IMR-90 (cell line): ENCODE results near the gene NCOA5. TPM values are rescaled to one million over a fixed set of nuclear protein-coding genes. Genes with fewer than 3 reads are reported as not detected.

Experiments used
- CTCF ChIP-seq: conservative IDR thresholded peaks from 2 replicates; pipeline ENCODE4 v1.5.1; 2012; ENCODE audit warnings: mild to moderate bottlenecking, low read depth, low read length, improper control_type of control experiment
- polyA plus RNA-seq, 3 experiments: library from polyadenylated mRNA; depleted of rRNA; stranded (reverse); fragments of >200 nt; gene quantifications; 2 replicates each; pipeline ENCODE4 v1.2.3, GENCODE V29; 2012; ENCODE audit warnings: low replicate concordance in 1 of 3
- total RNA-seq: library from RNA; depleted of rRNA; stranded (reverse); fragments of >200 nt; gene quantifications from 2 replicates; pipeline ENCODE4 v1.2.3, GENCODE V29; 2012

The NCOA5 gene
- total and polyA plus RNA-seq, 2 of the 4 experiments (the other 2 are of a cell fraction): 17.4 to 20.6 TPM

DNA sequence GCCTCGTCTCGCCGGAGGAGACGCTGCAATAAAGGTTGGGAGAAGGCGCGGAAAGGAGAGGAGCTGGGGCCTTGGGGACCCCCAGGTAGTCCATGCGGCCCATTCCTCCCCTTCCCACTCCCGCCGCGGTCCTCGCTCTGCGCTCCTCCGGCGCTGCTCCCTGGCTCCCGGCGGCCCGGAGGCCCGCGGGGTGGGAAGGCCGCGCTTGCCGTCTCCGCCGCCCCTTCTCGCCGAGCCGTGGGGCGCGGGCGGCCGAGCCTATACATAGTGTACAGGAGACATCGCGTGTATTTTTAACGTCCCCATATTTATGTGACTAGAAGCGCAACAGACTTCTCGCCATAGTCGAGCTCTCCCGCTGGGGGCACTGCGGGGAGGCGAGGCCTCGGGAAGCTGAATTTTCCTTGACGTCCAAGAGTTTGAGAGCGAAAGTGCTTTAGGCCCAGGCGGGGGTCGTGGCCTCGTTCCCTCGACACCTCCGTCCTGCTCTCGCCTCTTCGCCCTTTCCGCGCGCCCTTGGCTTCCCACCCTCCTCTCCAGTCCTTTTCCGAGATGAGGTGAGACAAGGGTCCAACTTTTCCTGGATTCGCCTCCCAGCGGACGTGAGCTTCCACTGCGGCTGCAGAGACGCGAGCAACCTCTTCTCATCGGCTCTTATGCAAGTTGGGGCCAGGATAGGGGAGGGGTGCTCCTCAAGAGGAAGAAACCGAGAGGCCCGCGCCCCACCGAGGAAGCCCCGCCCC, 31.7 kb downstream of the NCOA5 start (continued):
- TF ChIP-seq CTCF: peak; percentile 23
